ENCODE measurements around the gene TBC1D2B. TPM values are rescaled to one million over a fixed set of nuclear protein-coding genes. Genes with fewer than 3 reads are reported as not detected.
A peak's percentile ranks its signal among the peaks of the same experiment; 100 is the strongest.

The TBC1D2B gene
- total RNA-seq, 1 donor from 2014 or later, result 13.8 TPM

DNA sequence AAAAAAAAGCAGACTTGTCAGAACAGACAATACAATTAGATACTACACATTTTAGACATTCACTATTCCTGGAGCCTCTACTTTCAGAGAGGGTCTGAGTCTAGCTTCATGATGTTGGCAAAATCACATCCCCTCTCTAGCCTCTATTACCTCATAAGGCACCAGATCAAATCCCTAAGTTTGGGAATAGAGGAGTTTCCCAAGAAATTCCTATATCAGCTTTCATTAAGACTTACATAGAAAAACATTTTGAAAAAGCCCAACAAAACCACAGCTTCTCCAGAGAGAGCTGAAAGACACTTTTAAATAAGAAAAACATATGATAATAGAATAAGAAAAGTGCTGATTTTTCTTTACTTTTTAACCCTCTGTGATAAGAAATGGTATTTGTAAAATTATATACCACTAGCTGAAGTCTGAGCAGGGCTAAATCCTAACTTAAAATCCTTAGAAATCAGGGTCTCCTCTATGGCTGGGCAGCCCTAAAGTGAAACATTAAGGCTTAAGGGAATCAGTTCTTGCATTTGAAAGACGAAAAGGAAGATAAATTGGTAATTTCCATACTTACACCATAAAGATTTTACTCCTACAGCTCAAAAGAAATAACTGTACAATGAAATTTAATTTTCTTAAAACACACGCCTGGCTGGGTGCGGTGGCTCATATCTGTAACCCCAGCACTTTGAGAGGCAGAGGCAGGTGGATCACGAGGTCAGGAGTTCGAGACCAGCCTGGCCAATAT, 4.3 kb downstream of the TBC1D2B start:
- H3K27ac Mint-ChIP-seq (ENCODE audit: unreplicated experiment), result no peak overlapping the region
- peaks cover 47% of the 10 kb centered on the region for H3K4me1 Mint-ChIP-seq (ENCODE audit: unreplicated experiment)
- DNase-seq (ENCODE audit: low spot score), result no peak
- H3K27me3 Mint-ChIP-seq (ENCODE audit: unreplicated experiment), result peaks cover 3% of the 10 kb centered on the region
- H3K36me3 Mint-ChIP-seq (ENCODE audit: low read depth, unreplicated experiment), result peaks cover 4% of the 10 kb centered on the region
- no peak overlapping the region for H3K4me3 Mint-ChIP-seq (ENCODE audit: unreplicated experiment)
- H3K9me3 Mint-ChIP-seq (ENCODE audit: unreplicated experiment), result no peaks in the 10 kb centered on the region
- TF ChIP-seq, protein P1, sequence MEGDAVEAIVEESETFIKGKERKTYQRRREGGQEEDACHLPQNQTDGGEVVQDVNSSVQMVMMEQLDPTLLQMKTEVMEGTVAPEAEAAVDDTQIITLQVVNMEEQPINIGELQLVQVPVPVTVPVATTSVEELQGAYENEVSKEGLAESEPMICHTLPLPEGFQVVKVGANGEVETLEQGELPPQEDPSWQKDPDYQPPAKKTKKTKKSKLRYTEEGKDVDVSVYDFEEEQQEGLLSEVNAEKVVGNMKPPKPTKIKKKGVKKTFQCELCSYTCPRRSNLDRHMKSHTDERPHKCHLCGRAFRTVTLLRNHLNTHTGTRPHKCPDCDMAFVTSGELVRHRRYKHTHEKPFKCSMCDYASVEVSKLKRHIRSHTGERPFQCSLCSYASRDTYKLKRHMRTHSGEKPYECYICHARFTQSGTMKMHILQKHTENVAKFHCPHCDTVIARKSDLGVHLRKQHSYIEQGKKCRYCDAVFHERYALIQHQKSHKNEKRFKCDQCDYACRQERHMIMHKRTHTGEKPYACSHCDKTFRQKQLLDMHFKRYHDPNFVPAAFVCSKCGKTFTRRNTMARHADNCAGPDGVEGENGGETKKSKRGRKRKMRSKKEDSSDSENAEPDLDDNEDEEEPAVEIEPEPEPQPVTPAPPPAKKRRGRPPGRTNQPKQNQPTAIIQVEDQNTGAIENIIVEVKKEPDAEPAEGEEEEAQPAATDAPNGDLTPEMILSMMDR (IDR thresholded peaks at IDR 0.05; ENCODE audit: unreplicated experiment), result no peak

DNA sequence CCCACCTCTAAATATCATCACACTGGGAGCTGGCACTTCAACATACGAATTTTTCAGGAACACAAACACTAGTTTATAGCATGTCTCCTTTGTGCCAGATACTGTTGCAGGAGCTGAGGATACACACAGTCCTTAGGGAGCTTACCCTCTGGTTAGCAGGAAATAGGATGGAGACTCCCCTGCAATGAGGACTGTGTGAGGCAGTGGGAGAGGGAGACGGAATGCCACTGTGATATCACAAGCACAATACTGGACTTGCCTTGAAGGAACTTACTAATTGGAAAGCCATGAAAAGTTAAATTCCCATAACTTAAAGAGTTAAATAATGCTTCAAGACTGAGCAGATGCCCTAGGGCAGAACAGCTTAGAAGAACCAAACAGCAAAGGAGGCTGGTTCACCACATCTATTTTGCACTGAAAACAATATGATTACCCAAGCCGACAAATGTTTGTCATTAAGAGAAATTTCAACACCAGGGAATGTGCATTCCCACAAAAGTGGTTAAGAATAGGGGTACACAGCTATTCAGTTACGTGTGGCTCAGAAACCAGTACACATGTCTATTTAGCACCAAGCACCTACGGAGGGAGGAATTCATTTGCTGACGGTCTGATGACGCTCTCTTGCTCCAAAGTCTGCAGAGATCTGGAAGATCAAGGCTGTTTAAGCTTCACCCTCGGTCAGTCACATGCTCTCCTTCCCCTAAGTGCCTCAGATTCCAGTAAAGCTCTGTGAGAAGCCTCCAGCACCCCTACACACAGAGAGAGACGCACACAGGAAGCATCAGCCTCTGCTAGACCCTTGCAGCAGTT, 5.2 kb downstream of the TBC1D2B start:
- TF ChIP-seq, protein P1 (IDR thresholded peaks at IDR 0.05; ENCODE audit: unreplicated experiment), result no peak
- no peak for DNase-seq (ENCODE audit: low spot score)
- Mint-ChIP-seq H3K36me3 (ENCODE audit: low read depth, unreplicated experiment) (no peaks in the 10 kb centered on the region), H3K9me3 (ENCODE audit: unreplicated experiment) (no peaks in the 10 kb centered on the region), H3K4me1 (ENCODE audit: unreplicated experiment) (peaks cover 44% of the 10 kb centered on the region), H3K27me3 (ENCODE audit: unreplicated experiment) (peaks cover 3% of the 10 kb centered on the region), H3K4me3 (ENCODE audit: unreplicated experiment) (no peak overlapping the region), H3K27ac (ENCODE audit: unreplicated experiment) (no peak overlapping the region)

DNA sequence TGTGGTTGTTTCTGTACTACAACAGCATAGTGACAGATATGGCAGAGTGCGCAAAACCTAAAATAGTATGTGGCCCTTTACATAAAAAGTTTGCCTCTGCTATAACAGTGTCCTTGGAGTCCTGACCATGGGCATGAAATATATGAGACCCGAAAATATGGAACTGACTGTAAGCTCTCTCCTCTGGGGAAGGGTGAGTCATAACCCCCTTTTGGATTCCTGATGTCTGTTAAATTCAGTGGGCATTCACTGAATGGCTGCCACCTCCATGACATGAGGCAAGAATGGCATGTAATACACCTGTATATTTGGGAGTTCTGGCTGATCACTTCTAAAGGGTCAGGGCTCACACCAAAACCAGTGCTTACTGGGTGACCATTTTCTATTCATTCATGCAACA, 6.1 kb downstream of the TBC1D2B start:
- Mint-ChIP-seq H3K27me3 (ENCODE audit: unreplicated experiment) (peaks cover 3% of the 10 kb centered on the region), H3K4me1 (ENCODE audit: unreplicated experiment) (peaks cover 41% of the 10 kb centered on the region), H3K9me3 (ENCODE audit: unreplicated experiment) (no peaks in the 10 kb centered on the region), H3K36me3 (ENCODE audit: low read depth, unreplicated experiment) (no peaks in the 10 kb centered on the region), H3K27ac (ENCODE audit: unreplicated experiment) (no peak overlapping the region), H3K4me3 (ENCODE audit: unreplicated experiment) (no peak overlapping the region)
- TF ChIP-seq, protein P1 (IDR thresholded peaks at IDR 0.05; ENCODE audit: unreplicated experiment), result no peak
- no peak for DNase-seq (ENCODE audit: low spot score)

DNA sequence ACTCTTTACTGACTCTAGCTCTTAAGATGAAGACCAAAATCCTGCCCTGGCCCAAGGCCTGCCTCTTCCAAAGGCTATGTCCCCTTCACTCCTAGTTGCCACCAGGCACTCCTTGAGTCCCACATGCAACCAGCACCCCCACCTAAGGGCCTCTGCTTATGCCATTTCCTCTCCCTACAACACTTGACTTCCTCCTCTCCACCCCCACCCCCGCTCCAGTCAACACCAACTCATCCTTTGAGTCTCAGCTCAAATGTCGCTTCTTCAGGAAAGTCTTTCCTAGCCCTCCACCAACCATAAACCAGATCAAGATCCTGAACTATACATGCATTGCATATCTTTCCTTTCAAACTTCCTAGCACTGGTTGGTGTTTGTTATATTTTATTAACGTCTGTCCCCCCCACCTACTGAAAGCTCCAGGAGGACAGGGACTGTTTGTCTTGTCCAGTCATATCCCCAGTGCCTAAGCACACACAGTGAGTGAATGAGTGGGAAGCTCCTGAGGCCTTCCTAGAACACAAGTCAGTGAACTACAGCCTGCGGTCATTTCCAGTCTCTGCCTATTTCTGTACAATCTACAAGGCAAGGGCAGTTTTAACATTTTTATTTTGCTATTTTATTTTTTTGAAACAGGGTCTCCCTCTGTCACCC, 7.3 kb downstream of the TBC1D2B start:
- no peaks in the 10 kb centered on the region for H3K36me3 Mint-ChIP-seq (ENCODE audit: low read depth, unreplicated experiment)
- TF ChIP-seq, protein P1 (IDR thresholded peaks at IDR 0.05; ENCODE audit: unreplicated experiment), result no peak
- H3K4me1 Mint-ChIP-seq (ENCODE audit: unreplicated experiment), result peaks cover 35% of the 10 kb centered on the region
- peaks cover 2% of the 10 kb centered on the region for H3K27me3 Mint-ChIP-seq (ENCODE audit: unreplicated experiment)
- peak overlapping the region; percentile 9 for H3K27ac Mint-ChIP-seq (ENCODE audit: unreplicated experiment)
- no peak overlapping the region for H3K4me3 Mint-ChIP-seq (ENCODE audit: unreplicated experiment)
- no peaks in the 10 kb centered on the region for H3K9me3 Mint-ChIP-seq (ENCODE audit: unreplicated experiment)
- DNase-seq (ENCODE audit: low spot score), result no peak
